Liver (tissue), 9 donors: ENCODE results near the gene PNMA6A. TPM values are rescaled to one million over a fixed set of nuclear protein-coding genes. Genes with fewer than 3 reads are reported as not detected.
"Not testable (repeated sequence)": the region's sequence is repeated elsewhere in the genome, so short reads cannot be mapped to it uniquely, and the experiment has no call there.

Source experiments
- DNase-seq: peaks from one replicate; pipeline ENCODE4 v3.0.0-alpha.2; 2017; ENCODE audit warnings: low spot score
- H3K27ac ChIP-seq, 2 donors: one replicate each; pipeline ENCODE4 v1.7.0; 2013; ENCODE audit warnings: inconsistent platforms in 2 of 2, low read length in 2 of 2, control low read depth in 1 of 2, low read depth in 1 of 2, mild to moderate bottlenecking in 1 of 2
- H3K27me3 ChIP-seq, 4 donors: one replicate each; pipeline versions ENCODE4 v1.6.1 to v1.7.0; 2013; ENCODE audit warnings: low read length in 3 of 4, inconsistent platforms in 1 of 4, mild to moderate bottlenecking in 1 of 4, moderate library complexity in 1 of 4; ENCODE audit not compliant: control insufficient read depth in 4 of 4, insufficient read depth in 4 of 4
- H3K36me3 ChIP-seq, 4 donors: one replicate each; pipeline versions ENCODE4 v1.6.1 to v1.7.0; 2013; ENCODE audit warnings: low read length in 3 of 4, mild to moderate bottlenecking in 3 of 4, low read depth in 1 of 4, moderate library complexity in 1 of 4; ENCODE audit not compliant: control insufficient read depth in 4 of 4, insufficient read depth in 3 of 4
- H3K4me1 ChIP-seq, 4 donors: one replicate each; pipeline versions ENCODE4 v1.6.1 to v1.7.0; 2013; ENCODE audit warnings: low read length in 3 of 4, mild to moderate bottlenecking in 3 of 4, moderate library complexity in 1 of 4; ENCODE audit not compliant: control insufficient read depth in 4 of 4, insufficient read depth in 4 of 4
- H3K4me3 ChIP-seq, 3 donors: one replicate each; pipeline versions ENCODE4 v1.6.1 to v1.7.0; 2013; ENCODE audit warnings: low read length in 3 of 3, control low read depth in 1 of 3, low read depth in 1 of 3, mild to moderate bottlenecking in 1 of 3
- H3K9ac ChIP-seq, 2 donors: one replicate each; pipeline ENCODE4 v1.7.0; 2013; ENCODE audit warnings: low read length in 2 of 2, mild to moderate bottlenecking in 2 of 2, moderate library complexity in 2 of 2, control low read depth in 1 of 2, low read depth in 1 of 2
- H3K9me3 ChIP-seq, 4 donors: one replicate each; pipeline versions ENCODE4 v1.6.1 to v1.7.0; 2013; ENCODE audit warnings: low read length in 3 of 4; ENCODE audit not compliant: control insufficient read depth in 4 of 4
- EGR1 ChIP-seq, 2 donors: IDR thresholded peaks; 2 replicates each; pipeline ENCODE4 v1.6.1; 2016 to 2018; ENCODE audit warnings: antibody characterized with exemption in 2 of 2, low read depth in 2 of 2
- FOXA1 ChIP-seq: IDR thresholded peaks from 2 replicates; pipeline ENCODE4 v1.6.1; 2016; ENCODE audit warnings: antibody characterized with exemption
- FOXA2 ChIP-seq: IDR thresholded peaks from 2 replicates; pipeline ENCODE4 v1.6.1; 2016; ENCODE audit warnings: antibody characterized with exemption
- GABPA ChIP-seq, 2 donors: IDR thresholded peaks in 1 of 2; conservative IDR thresholded peaks in 1 of 2; 2 replicates each; pipeline ENCODE4 v1.6.1; 2016; ENCODE audit warnings: antibody characterized with exemption in 2 of 2, mild to moderate bottlenecking in 1 of 2, moderate library complexity in 1 of 2
- HNF4A ChIP-seq, 2 donors: conservative IDR thresholded peaks; 2 replicates each; pipeline ENCODE4 v1.6.1; 2016; ENCODE audit warnings: antibody characterized with exemption in 2 of 2, mild to moderate bottlenecking in 2 of 2
- HNF4G ChIP-seq: IDR thresholded peaks from 2 replicates; pipeline ENCODE4 v1.6.1; 2016; ENCODE audit warnings: antibody characterized with exemption
- JUND ChIP-seq, 2 donors: IDR thresholded peaks; 2 replicates each; pipeline ENCODE4 v1.6.1; 2016; ENCODE audit warnings: antibody characterized with exemption in 2 of 2
- NR2F2 ChIP-seq: IDR thresholded peaks from 2 replicates; pipeline ENCODE4 v1.6.1; 2016; ENCODE audit warnings: antibody characterized with exemption
- RAD21 ChIP-seq, 2 donors: IDR thresholded peaks; 2 replicates each; pipeline ENCODE4 v1.6.1; 2016; ENCODE audit warnings: antibody characterized with exemption in 2 of 2, mild to moderate bottlenecking in 2 of 2
- RXRA ChIP-seq, 2 donors: IDR thresholded peaks; 2 replicates each; pipeline ENCODE4 v1.6.1; 2017 to 2018; ENCODE audit warnings: antibody characterized with exemption in 2 of 2, mild to moderate bottlenecking in 1 of 2
- SP1 ChIP-seq: IDR thresholded peaks from 2 replicates; pipeline ENCODE4 v1.6.1; 2018; ENCODE audit warnings: antibody characterized with exemption, mild to moderate bottlenecking
- TAF1 ChIP-seq: conservative IDR thresholded peaks from 2 replicates; pipeline ENCODE4 v1.6.1; 2016; ENCODE audit warnings: antibody characterized with exemption, mild to moderate bottlenecking
- YY1 ChIP-seq: IDR thresholded peaks from 2 replicates; pipeline ENCODE4 v1.6.1; 2016; ENCODE audit warnings: antibody characterized with exemption, mild to moderate bottlenecking
- whole genome bisulfite sequencing: extraction: QIAGEN DNeasy Blood & Tissue Kit; methylation state at CpG from one replicate; pipeline ENCODE4 v1.1.7; 2013; 5-methylcytosine and 5-hydroxymethylcytosine counted together
- polyA plus RNA-seq, 2 donors: library from polyadenylated mRNA; stranded (reverse) in 1 of 2; unstranded in 1 of 2; fragments of 200-250 nt in 1 of 2; fragments of >200 nt in 1 of 2; fragmentation: Nextera tagmentation in 1 of 2; extraction: Ambion mirVana in 1 of 2; gene quantifications; one replicate each; pipeline versions ENCODE4 v1.2.1 to v1.2.3, GENCODE V29; 2013 to 2015
- total RNA-seq, 2 donors: library from RNA; depleted of rRNA; stranded (reverse); fragments of >200 nt; gene quantifications; one replicate each; pipeline ENCODE4 v1.2.3, GENCODE V29; 2014
- TF ChIP-seq, protein P1 (sequence below): IDR thresholded peaks from 2 replicates; pipeline ENCODE4 v1.6.1; 2016; ENCODE audit warnings: antibody characterized with exemption
- TF ChIP-seq, protein P2 (sequence below): IDR thresholded peaks from 2 replicates; pipeline ENCODE4 v1.6.1; 2016; ENCODE audit warnings: antibody characterized with exemption, mild to moderate bottlenecking
- TF ChIP-seq, protein P3 (sequence below): IDR thresholded peaks from 2 replicates; pipeline ENCODE4 v1.6.1; 2016; ENCODE audit warnings: antibody characterized with exemption
- TF ChIP-seq, protein P4 (sequence below): fragments of 150-350 bp; IDR thresholded peaks from 2 replicates; pipeline ENCODE4 v1.5.1; 2017; ENCODE audit warnings: improper control_type of control experiment, low read depth, low read length; ENCODE audit not compliant: missing input control
- TF ChIP-seq, protein P5 (sequence below): IDR thresholded peaks from 2 replicates; pipeline ENCODE4 v1.6.1; 2016; ENCODE audit warnings: antibody characterized with exemption
- donor health status: healthy.
- donor health status: healthy.
- donor health status: healthy.
- donor health status: healthy.
- donor health status: healthy.

The PNMA6A gene
- total and polyA plus RNA-seq, 4 donors = 3.5 to 7.5 (median 5.9) TPM

DNA sequence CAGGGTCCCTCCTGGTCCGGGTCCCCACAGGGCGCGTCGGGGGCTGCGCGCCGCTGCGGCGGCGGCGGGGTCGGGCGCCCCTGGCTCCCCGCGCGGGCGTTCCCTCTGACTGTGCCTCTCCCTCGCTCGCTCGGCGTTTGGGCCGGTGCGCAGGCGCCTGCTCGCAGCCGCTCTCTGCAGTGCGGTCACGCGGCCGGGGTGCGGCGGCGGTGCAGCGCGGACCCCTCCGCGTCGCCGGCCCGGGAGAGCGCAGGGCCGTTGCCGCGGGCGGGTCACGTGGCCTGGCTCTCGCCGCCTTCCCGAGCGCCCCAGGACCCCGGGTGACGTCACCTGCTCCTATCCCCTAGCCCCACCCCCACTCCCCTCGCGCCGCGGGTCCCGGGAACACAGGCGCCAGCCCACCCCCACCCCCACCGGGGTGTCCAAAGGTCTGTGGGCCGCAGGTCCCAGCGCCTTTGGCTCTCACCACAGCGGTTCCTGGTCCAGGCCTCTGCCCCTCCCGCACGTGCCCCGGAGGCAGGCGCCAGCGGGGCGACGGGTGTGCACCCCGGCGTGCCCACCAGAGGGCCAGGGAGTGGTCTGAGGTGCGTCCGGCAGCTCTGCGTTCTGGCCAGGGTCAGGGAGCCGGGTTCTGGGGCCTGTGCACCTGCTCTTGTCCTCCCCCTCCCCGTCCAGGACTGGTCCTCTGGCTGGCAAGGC lies 5.3 kb downstream of the PNMA6A start:
- not testable (repeated sequence) for DNase-seq, H3K4me1 ChIP-seq, H3K27ac ChIP-seq, H3K36me3 ChIP-seq, H3K9me3 ChIP-seq, H3K9ac ChIP-seq, H3K27me3 ChIP-seq, H3K4me3 ChIP-seq
- WGBS = no CpG with 5 or more reads among the region's 76 CpGs

DNA sequence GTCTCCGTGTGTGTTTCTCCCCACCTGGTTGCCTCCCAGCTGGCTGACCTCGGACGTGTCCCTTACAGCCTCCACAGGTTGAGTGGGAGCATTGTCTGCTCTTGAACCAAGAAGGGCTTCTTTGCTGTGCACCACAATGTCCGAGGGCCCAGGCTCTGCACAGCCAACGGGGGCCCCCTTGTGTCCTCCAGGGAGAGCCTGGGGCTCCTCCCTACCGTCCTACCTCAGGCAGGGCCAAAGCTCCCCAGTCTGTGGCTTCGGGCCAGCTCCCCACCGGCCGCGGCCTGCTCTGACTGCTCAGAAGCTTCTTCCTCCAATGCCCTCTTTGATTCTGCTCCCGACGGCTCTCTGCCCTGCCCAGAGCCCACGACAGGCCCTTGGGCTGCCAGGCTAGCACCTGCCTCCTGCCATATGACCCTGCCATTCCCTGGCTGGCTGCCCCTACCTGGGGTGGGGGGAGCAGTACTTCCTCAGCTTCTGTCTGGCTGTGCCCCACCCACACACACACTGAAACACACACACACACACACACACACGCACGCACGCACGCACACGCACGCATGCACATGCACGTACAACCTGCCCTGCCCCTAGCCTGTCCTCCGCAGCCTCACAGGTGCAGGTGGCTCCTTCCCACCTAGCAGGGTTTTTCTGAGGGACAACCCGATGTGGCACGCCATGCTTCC lies 11.1 kb downstream of the PNMA6A start:
- DNase-seq, H3K4me3 ChIP-seq, H3K9ac ChIP-seq, H3K27me3 ChIP-seq, H3K27ac ChIP-seq, H3K4me1 ChIP-seq, H3K9me3 ChIP-seq, H3K36me3 ChIP-seq: not testable (repeated sequence)
- WGBS = 69% methylated on average over 7 of the region's 23 CpGs

DNA sequence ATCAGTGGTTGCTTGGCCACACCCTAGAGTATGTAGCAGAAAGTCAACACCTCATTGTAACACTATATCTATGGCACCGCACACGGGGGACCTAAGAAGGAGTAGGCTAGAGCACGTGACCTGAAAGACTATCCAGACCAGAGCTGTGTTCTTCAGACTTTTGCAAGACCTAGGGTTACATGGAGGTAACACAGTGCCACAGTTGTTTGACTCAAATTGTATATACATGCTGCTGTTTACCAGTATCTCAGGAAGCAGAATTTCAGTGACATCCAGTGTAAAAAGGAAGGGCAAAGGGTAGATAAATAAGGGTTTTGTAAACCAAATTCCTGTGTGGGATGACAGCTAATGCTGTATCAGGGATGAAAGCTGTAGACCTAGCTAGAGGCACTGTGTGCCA lies 30.2 kb downstream of the PNMA6A start:
- Histone ChIP-seq H3K9ac (no peak overlapping the region), H3K4me3 (no peak overlapping the region), H3K27ac (peak overlapping the region; percentile 22 to 74), H3K36me3 (no peaks in the 10 kb centered on the region), H3K4me1 (peaks cover 2 to 7% (median 5%) of the 10 kb centered on the region in 4 donors), H3K9me3 (peaks cover 0 to 11% (median 3%) of the 10 kb centered on the region in 4 donors), H3K27me3 (no peaks in the 10 kb centered on the region)
- TF ChIP-seq FOXA2 (peak; percentile 78), TAF1 (no peak), RXRA (IDR thresholded peaks at IDR 0.05) (peak; percentile 73 to 75), JUND (IDR thresholded peaks at IDR 0.05) (peak in 1 of 2 donors; percentile 33), EGR1 (IDR thresholded peaks at IDR 0.05; ENCODE audit: low read depth in 2 of 2) (peak in 1 of 2 donors; percentile 44), HNF4A (conservative IDR thresholded peaks at IDR 0.05) (peak; percentile 61 to 69), RAD21 (IDR thresholded peaks at IDR 0.05) (peak in 1 of 2 donors; percentile 18), HNF4G (peak; percentile 7), GABPA (IDR thresholded peaks at IDR 0.05 in 1 of 2, conservative IDR thresholded peaks at IDR 0.05 in 1 of 2) (peak in 1 of 2 donors; percentile 41), YY1 (peak; percentile 19), NR2F2 (no peak), FOXA1 (peak; percentile 30), SP1 (peak; percentile 90)
- TF ChIP-seq, protein P1, sequence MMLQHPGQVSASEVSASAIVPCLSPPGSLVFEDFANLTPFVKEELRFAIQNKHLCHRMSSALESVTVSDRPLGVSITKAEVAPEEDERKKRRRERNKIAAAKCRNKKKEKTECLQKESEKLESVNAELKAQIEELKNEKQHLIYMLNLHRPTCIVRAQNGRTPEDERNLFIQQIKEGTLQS = no peak
- TF ChIP-seq, protein P2, sequence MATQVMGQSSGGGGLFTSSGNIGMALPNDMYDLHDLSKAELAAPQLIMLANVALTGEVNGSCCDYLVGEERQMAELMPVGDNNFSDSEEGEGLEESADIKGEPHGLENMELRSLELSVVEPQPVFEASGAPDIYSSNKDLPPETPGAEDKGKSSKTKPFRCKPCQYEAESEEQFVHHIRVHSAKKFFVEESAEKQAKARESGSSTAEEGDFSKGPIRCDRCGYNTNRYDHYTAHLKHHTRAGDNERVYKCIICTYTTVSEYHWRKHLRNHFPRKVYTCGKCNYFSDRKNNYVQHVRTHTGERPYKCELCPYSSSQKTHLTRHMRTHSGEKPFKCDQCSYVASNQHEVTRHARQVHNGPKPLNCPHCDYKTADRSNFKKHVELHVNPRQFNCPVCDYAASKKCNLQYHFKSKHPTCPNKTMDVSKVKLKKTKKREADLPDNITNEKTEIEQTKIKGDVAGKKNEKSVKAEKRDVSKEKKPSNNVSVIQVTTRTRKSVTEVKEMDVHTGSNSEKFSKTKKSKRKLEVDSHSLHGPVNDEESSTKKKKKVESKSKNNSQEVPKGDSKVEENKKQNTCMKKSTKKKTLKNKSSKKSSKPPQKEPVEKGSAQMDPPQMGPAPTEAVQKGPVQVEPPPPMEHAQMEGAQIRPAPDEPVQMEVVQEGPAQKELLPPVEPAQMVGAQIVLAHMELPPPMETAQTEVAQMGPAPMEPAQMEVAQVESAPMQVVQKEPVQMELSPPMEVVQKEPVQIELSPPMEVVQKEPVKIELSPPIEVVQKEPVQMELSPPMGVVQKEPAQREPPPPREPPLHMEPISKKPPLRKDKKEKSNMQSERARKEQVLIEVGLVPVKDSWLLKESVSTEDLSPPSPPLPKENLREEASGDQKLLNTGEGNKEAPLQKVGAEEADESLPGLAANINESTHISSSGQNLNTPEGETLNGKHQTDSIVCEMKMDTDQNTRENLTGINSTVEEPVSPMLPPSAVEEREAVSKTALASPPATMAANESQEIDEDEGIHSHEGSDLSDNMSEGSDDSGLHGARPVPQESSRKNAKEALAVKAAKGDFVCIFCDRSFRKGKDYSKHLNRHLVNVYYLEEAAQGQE = peak; percentile 27
- TF ChIP-seq, protein P3, sequence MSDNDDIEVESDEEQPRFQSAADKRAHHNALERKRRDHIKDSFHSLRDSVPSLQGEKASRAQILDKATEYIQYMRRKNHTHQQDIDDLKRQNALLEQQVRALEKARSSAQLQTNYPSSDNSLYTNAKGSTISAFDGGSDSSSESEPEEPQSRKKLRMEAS = peak; percentile 40
- TF ChIP-seq, protein P4, sequence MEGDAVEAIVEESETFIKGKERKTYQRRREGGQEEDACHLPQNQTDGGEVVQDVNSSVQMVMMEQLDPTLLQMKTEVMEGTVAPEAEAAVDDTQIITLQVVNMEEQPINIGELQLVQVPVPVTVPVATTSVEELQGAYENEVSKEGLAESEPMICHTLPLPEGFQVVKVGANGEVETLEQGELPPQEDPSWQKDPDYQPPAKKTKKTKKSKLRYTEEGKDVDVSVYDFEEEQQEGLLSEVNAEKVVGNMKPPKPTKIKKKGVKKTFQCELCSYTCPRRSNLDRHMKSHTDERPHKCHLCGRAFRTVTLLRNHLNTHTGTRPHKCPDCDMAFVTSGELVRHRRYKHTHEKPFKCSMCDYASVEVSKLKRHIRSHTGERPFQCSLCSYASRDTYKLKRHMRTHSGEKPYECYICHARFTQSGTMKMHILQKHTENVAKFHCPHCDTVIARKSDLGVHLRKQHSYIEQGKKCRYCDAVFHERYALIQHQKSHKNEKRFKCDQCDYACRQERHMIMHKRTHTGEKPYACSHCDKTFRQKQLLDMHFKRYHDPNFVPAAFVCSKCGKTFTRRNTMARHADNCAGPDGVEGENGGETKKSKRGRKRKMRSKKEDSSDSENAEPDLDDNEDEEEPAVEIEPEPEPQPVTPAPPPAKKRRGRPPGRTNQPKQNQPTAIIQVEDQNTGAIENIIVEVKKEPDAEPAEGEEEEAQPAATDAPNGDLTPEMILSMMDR = no peak
- TF ChIP-seq, protein P5, sequence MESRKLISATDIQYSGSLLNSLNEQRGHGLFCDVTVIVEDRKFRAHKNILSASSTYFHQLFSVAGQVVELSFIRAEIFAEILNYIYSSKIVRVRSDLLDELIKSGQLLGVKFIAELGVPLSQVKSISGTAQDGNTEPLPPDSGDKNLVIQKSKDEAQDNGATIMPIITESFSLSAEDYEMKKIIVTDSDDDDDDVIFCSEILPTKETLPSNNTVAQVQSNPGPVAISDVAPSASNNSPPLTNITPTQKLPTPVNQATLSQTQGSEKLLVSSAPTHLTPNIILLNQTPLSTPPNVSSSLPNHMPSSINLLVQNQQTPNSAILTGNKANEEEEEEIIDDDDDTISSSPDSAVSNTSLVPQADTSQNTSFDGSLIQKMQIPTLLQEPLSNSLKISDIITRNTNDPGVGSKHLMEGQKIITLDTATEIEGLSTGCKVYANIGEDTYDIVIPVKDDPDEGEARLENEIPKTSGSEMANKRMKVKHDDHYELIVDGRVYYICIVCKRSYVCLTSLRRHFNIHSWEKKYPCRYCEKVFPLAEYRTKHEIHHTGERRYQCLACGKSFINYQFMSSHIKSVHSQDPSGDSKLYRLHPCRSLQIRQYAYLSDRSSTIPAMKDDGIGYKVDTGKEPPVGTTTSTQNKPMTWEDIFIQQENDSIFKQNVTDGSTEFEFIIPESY = no peak
- WGBS = 44% methylated on average over 3 of the region's 3 CpGs
- DNase-seq = no peak
